HepG2 (cell line): ENCODE results near the gene CNPY4. TPM values are rescaled to one million over a fixed set of nuclear protein-coding genes. Genes with fewer than 3 reads are reported as not detected.

Source experiments
- ATM ChIP-seq: fragments of 450-650 bp; IDR thresholded peaks from 2 replicates; pipeline ENCODE4 v1.7.1; 2017; ENCODE audit warnings: mild to moderate bottlenecking, borderline replicate concordance
- CAMTA2 ChIP-seq: sonication (generic); formaldehyde crosslinking; IDR thresholded peaks from 2 replicates; pipeline ENCODE4 v1.4.0; 2020; ENCODE audit warnings: mild to moderate bottlenecking, missing genetic modification reagents, borderline replicate concordance
- FIP1L1 ChIP-seq: fragments of 200-400 bp; formaldehyde crosslinking; IDR thresholded peaks from 2 replicates; pipeline ENCODE4 v1.6.1; 2018; ENCODE audit warnings: low read depth, mild to moderate bottlenecking, low read length, moderate library complexity, borderline replicate concordance; ENCODE audit not compliant: insufficient read depth
- FOXP1 ChIP-seq, 2 experiments: fragments of 450-650 bp in 1 of 2; IDR thresholded peaks; 2 replicates each; pipeline ENCODE4 v1.6.1; 2017 to 2018; ENCODE audit warnings: antibody characterized with exemption in 1 of 2
- JDP2 ChIP-seq: sonication (generic); formaldehyde crosslinking; IDR thresholded peaks from 2 replicates; pipeline ENCODE4 v1.8.1; 2022; ENCODE audit warnings: missing genetic modification reagents, borderline replicate concordance
- KDM5A ChIP-seq: fragments of 200-600 bp; sonication (generic); IDR thresholded peaks from 2 replicates; pipeline ENCODE4 v1.7.0; 2018; ENCODE audit warnings: antibody characterized with exemption, mild to moderate bottlenecking, low read length, borderline replicate concordance
- NCOA2 ChIP-seq: sonication (generic); formaldehyde crosslinking; IDR thresholded peaks from 2 replicates; pipeline ENCODE4 v1.8.0; 2022; ENCODE audit warnings: inconsistent platforms
- PRDM15 ChIP-seq: sonication (generic); formaldehyde crosslinking; IDR thresholded peaks from 2 replicates; pipeline ENCODE4 v1.4.0; 2020; ENCODE audit warnings: missing genetic modification reagents
- REL ChIP-seq: sonication (generic); formaldehyde crosslinking; conservative IDR thresholded peaks from 2 replicates; pipeline ENCODE4 v1.8.0; 2022; ENCODE audit warnings: mild to moderate bottlenecking, missing genetic modification reagents, moderate library complexity
- SPEN ChIP-seq: sonication (generic); formaldehyde crosslinking; IDR thresholded peaks from 2 replicates; pipeline ENCODE4 v1.5.1; 2020; ENCODE audit warnings: low read depth, mild to moderate bottlenecking, missing genetic modification reagents
- ZBTB2 ChIP-seq: sonication (generic); formaldehyde crosslinking; IDR thresholded peaks from 2 replicates; pipeline ENCODE4 v1.8.0; 2022; ENCODE audit warnings: low read depth, missing genetic modification reagents
- ZMYM4 ChIP-seq: sonication (generic); formaldehyde crosslinking; IDR thresholded peaks from 2 replicates; pipeline ENCODE4 v1.8.1; 2023; ENCODE audit warnings: mild to moderate bottlenecking, missing genetic modification reagents
- ZNF589 ChIP-seq: sonication (generic); formaldehyde crosslinking; conservative IDR thresholded peaks from 2 replicates; pipeline ENCODE4 v1.8.0; 2022; ENCODE audit warnings: mild to moderate bottlenecking, moderate library complexity, missing genetic modification reagents
- polyA plus RNA-seq, 8 experiments: library from polyadenylated mRNA; depleted of rRNA in 3 of 8; stranded (reverse) in 7 of 8; unstranded in 1 of 8; fragments of >200 nt; fragmentation: Illumina TruSeq in 4 of 8; extraction: Trizol in 4 of 8; gene quantifications; 2 replicates each; pipeline versions ENCODE4 v1.2.1 to v1.2.3, GENCODE V29; 2011 to 2016; ENCODE audit warnings: low read depth in 4 of 8, missing spikeins in 1 of 8, mixed read lengths in 1 of 8; ENCODE audit not compliant: insufficient read depth in 1 of 8
- total RNA-seq, 5 experiments: library from RNA; depleted of rRNA; stranded (reverse); fragments of >200 nt; fragmentation: Illumina TruSeq; extraction: Trizol; gene quantifications; 2 replicates each; pipeline ENCODE4 v1.2.3, GENCODE V29; 2016; ENCODE audit warnings: low read depth in 1 of 5
- TF ChIP-seq, protein P1 (sequence below): sonication (generic); formaldehyde crosslinking; IDR thresholded peaks from 2 replicates; pipeline ENCODE4 v1.4.0; 2020; ENCODE audit warnings: missing genetic modification reagents
- TF ChIP-seq, protein P2 (sequence below): sonication (generic); formaldehyde crosslinking; IDR thresholded peaks from 2 replicates; pipeline ENCODE4 v1.5.1; 2020; ENCODE audit warnings: mild to moderate bottlenecking, missing genetic modification reagents, borderline replicate concordance
- TF ChIP-seq, protein P3 (sequence below): sonication (generic); formaldehyde crosslinking; IDR thresholded peaks from 2 replicates; pipeline ENCODE4 v1.8.0; 2022; ENCODE audit warnings: missing genetic modification reagents, mild to moderate bottlenecking, borderline replicate concordance

CNPY4 gene
- total and polyA plus RNA-seq, 2 of the 13 experiments (the other 11 are each of a cell fraction or from before 2014, with no cell fraction given), result 6.2 to 12.7 TPM

GRCh38 chr7:100081535-100082102 lies 37.8 kb upstream of the CNPY4 start, which contains the start of gene ZNF3 (continued):
- TF ChIP-seq FIP1L1, result peak; percentile 61; the same call in 1 of the 2 replicates
- TF ChIP-seq, protein P1, sequence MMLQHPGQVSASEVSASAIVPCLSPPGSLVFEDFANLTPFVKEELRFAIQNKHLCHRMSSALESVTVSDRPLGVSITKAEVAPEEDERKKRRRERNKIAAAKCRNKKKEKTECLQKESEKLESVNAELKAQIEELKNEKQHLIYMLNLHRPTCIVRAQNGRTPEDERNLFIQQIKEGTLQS, result peak; percentile 53
- peak; percentile 92 for TF ChIP-seq SPEN (CRISPR knock-in tag)
- no peak for TF ChIP-seq FOXP1 (IDR thresholded peaks at IDR 0.05)
- 0 out of 2 replicates have a peak, but pooled peaks have one; percentile 7 for TF ChIP-seq FOXP1 (CRISPR knock-in tag; IDR thresholded peaks at IDR 0.05)
- TF ChIP-seq ZNF589 (CRISPR knock-in tag), result peak; percentile 91
- TF ChIP-seq ZBTB2 (CRISPR knock-in tag), result peak; percentile 95
- TF ChIP-seq KDM5A, result peak; percentile 72; the same call in 1 of the 2 replicates
- TF ChIP-seq ATM, result no peak
- TF ChIP-seq NCOA2 (CRISPR knock-in tag), result peak; percentile 60
- peak; percentile 86 for TF ChIP-seq ZMYM4 (CRISPR knock-in tag)
- no peak for TF ChIP-seq PRDM15 (CRISPR knock-in tag)
- peak; percentile 84; the same call in 1 of the 2 replicates for TF ChIP-seq REL (CRISPR knock-in tag)
- TF ChIP-seq JDP2 (CRISPR knock-in tag), result no peak; the same call in 1 of the 2 replicates
- peak; percentile 96 for TF ChIP-seq CAMTA2 (CRISPR knock-in tag)
- TF ChIP-seq, protein P2, sequence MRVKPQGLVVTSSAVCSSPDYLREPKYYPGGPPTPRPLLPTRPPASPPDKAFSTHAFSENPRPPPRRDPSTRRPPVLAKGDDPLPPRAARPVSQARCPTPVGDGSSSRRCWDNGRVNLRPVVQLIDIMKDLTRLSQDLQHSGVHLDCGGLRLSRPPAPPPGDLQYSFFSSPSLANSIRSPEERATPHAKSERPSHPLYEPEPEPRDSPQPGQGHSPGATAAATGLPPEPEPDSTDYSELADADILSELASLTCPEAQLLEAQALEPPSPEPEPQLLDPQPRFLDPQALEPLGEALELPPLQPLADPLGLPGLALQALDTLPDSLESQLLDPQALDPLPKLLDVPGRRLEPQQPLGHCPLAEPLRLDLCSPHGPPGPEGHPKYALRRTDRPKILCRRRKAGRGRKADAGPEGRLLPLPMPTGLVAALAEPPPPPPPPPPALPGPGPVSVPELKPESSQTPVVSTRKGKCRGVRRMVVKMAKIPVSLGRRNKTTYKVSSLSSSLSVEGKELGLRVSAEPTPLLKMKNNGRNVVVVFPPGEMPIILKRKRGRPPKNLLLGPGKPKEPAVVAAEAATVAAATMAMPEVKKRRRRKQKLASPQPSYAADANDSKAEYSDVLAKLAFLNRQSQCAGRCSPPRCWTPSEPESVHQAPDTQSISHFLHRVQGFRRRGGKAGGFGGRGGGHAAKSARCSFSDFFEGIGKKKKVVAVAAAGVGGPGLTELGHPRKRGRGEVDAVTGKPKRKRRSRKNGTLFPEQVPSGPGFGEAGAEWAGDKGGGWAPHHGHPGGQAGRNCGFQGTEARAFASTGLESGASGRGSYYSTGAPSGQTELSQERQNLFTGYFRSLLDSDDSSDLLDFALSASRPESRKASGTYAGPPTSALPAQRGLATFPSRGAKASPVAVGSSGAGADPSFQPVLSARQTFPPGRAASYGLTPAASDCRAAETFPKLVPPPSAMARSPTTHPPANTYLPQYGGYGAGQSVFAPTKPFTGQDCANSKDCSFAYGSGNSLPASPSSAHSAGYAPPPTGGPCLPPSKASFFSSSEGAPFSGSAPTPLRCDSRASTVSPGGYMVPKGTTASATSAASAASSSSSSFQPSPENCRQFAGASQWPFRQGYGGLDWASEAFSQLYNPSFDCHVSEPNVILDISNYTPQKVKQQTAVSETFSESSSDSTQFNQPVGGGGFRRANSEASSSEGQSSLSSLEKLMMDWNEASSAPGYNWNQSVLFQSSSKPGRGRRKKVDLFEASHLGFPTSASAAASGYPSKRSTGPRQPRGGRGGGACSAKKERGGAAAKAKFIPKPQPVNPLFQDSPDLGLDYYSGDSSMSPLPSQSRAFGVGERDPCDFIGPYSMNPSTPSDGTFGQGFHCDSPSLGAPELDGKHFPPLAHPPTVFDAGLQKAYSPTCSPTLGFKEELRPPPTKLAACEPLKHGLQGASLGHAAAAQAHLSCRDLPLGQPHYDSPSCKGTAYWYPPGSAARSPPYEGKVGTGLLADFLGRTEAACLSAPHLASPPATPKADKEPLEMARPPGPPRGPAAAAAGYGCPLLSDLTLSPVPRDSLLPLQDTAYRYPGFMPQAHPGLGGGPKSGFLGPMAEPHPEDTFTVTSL (CRISPR knock-in tag), result peak; percentile 59; the same call in 1 of the 2 replicates
- TF ChIP-seq, protein P3, sequence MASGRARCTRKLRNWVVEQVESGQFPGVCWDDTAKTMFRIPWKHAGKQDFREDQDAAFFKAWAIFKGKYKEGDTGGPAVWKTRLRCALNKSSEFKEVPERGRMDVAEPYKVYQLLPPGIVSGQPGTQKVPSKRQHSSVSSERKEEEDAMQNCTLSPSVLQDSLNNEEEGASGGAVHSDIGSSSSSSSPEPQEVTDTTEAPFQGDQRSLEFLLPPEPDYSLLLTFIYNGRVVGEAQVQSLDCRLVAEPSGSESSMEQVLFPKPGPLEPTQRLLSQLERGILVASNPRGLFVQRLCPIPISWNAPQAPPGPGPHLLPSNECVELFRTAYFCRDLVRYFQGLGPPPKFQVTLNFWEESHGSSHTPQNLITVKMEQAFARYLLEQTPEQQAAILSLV (CRISPR knock-in tag), result peak; percentile 86
